Fibroblast of mammary gland (primary cell): Measurements from ENCODE around the gene FHDC1.

Experiments used
- DNase-seq: peaks from one replicate; pipeline ENCODE4 v3.0.0-alpha.2; 2010; ENCODE audit warnings: low read depth
- H3K4me3 ChIP-seq: 2 replicates; pipeline ENCODE4 v1.5.1; 2011; ENCODE audit warnings: low read depth, mild to moderate bottlenecking, low read length, moderate library complexity; ENCODE audit not compliant: control insufficient read depth
- TF ChIP-seq, protein P1 (sequence below): conservative IDR thresholded peaks from 2 replicates; pipeline ENCODE4 v1.5.1; 2011; ENCODE audit warnings: low read depth, low read length, inconsistent platforms; ENCODE audit not compliant: control insufficient read depth, insufficient read depth

FHDC1 gene

GRCh38 chr4:152940461-152940860 lies 4.3 kb downstream of the FHDC1 start:
- TF ChIP-seq, protein P1, sequence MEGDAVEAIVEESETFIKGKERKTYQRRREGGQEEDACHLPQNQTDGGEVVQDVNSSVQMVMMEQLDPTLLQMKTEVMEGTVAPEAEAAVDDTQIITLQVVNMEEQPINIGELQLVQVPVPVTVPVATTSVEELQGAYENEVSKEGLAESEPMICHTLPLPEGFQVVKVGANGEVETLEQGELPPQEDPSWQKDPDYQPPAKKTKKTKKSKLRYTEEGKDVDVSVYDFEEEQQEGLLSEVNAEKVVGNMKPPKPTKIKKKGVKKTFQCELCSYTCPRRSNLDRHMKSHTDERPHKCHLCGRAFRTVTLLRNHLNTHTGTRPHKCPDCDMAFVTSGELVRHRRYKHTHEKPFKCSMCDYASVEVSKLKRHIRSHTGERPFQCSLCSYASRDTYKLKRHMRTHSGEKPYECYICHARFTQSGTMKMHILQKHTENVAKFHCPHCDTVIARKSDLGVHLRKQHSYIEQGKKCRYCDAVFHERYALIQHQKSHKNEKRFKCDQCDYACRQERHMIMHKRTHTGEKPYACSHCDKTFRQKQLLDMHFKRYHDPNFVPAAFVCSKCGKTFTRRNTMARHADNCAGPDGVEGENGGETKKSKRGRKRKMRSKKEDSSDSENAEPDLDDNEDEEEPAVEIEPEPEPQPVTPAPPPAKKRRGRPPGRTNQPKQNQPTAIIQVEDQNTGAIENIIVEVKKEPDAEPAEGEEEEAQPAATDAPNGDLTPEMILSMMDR: no peak
- H3K4me3 ChIP-seq: no peak overlapping the region
- no peak for DNase-seq

- TF ChIP-seq, protein P1: no peak
- H3K4me3 ChIP-seq: no peak overlapping the region
- no peak for DNase-seq
These were observed 5.3 kb downstream of the FHDC1 start for GRCh38 chr4:152941411-152941810.

GRCh38 chr4:152942346-152942745 lies 6.2 kb downstream of the FHDC1 start:
- H3K4me3 ChIP-seq: no peak overlapping the region
- TF ChIP-seq, protein P1: no peak
- no peak for DNase-seq

DNA sequence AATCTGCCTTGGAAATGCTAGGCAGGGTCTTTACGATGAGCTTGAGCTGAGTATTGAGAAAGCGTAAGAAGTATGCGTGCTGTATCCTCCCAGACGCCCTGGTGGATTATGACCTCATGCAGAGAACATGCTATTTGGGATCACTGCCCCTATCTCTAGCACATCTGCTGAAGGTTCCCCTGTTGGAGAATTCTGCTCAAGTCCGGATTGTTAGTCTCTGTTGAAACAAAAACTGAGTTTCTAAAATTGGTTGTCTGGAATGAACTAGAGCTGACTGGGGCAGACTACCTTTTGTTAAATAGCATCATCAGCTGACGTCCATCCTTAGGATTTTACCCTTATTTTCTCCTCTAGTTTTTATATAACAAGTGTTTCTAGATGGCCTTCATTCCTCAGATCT lies 7.5 kb downstream of the FHDC1 start:
- TF ChIP-seq, protein P1: no peak
- DNase-seq: peak; percentile 78
- H3K4me3 ChIP-seq: no peak overlapping the region

- TF ChIP-seq, protein P1: no peak
- H3K4me3 ChIP-seq: no peak overlapping the region
- no peak for DNase-seq
These were observed 8.7 kb downstream of the FHDC1 start for GRCh38 chr4:152944666-152945320.

DNA sequence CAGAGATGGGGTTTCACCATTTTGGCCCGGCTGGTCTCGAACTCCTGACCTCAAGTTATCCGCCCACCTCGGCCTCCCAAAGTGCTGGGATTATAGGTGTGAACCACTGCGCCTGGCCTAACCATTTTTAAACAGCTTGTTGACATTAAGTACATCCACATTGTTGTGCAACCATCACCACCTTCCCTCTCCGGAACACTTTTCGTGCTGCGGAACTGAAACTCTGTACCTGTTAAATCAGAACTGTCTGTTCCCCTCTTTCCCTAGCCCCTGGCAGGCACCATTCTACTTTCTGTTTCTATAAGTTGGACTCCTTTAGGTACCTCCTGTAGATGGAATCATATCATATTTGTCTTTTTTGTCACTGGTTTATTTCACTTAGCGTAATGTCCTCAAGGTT lies 9.5 kb downstream of the FHDC1 start:
- DNase-seq: no peak
- TF ChIP-seq, protein P1: no peak
- H3K4me3 ChIP-seq: no peak overlapping the region

- H3K4me3 ChIP-seq: no peak overlapping the region
- TF ChIP-seq, protein P1: no peak
- DNase-seq: no peak
These were observed 10.3 kb downstream of the FHDC1 start for GRCh38 chr4:152946446-152946845.
